ENCODE data around the gene JADE1. TPM values are rescaled to one million over a fixed set of nuclear protein-coding genes. Genes with fewer than 3 reads are reported as not detected.

JADE1 gene
- total RNA-seq, 1 experiment from 2014 or later = 39.3 TPM

GRCh38 chr4:128841402-128841801 lies 31.9 kb downstream of the JADE1 start:
- Histone ChIP-seq H3K4me1 (ENCODE audit: insufficient read depth, low read length, poor library complexity, severe bottlenecking) (peaks cover 11% of the 10 kb centered on the region), H3K27me3 (replicated peaks; ENCODE audit: insufficient read depth, low read depth, low read length, poor library complexity) (no peaks in the 10 kb centered on the region), H3K36me3 (ENCODE audit: insufficient read depth, low read length, poor library complexity, severe bottlenecking) (peaks cover 40% of the 10 kb centered on the region), H3K9me3 (ENCODE audit: low read depth, low read length, poor library complexity, severe bottlenecking) (no peaks in the 10 kb centered on the region), H3K27ac (ENCODE audit: low read depth, low read length, poor library complexity, severe bottlenecking) (no peak overlapping the region), H3K4me3 (ENCODE audit: low read depth, low read length, poor library complexity, severe bottlenecking) (no peak overlapping the region)
- intact Hi-C loops (cut with micrococcal nuclease; ENCODE audit: unreplicated experiment) = no loop called here
- CTCF ChIA-PET = no interaction called here
- DNase-seq (ENCODE audit: low spot score) = no peak
- TF ChIP-seq CTCF (conservative IDR thresholded peaks at IDR 0.05; ENCODE audit: low read depth, low read length) (no peak), EZH2 (IDR thresholded peaks at IDR 0.05; ENCODE audit: borderline replicate concordance, low read depth, low read length, poor library complexity, severe bottlenecking) (no peak)
- BruUV-seq (replicated peaks) = no TSS peak
- POLR2A ChIA-PET (ENCODE audit: low non-redundant PET) = no interaction called here

GRCh38 chr4:128844931-128845330 lies 35.4 kb downstream of the JADE1 start:
- TF ChIP-seq EZH2 (IDR thresholded peaks at IDR 0.05; ENCODE audit: borderline replicate concordance, low read depth, low read length, poor library complexity, severe bottlenecking) (no peak), CTCF (conservative IDR thresholded peaks at IDR 0.05; ENCODE audit: low read depth, low read length) (no peak)
- H3K36me3 ChIP-seq (ENCODE audit: insufficient read depth, low read length, poor library complexity, severe bottlenecking) = peaks cover 53% of the 10 kb centered on the region
- no peak overlapping the region for H3K4me3 ChIP-seq (ENCODE audit: low read depth, low read length, poor library complexity, severe bottlenecking)
- CTCF ChIA-PET = no interaction called here
- DNase-seq (ENCODE audit: low spot score) = no peak
- no peak overlapping the region for H3K27ac ChIP-seq (ENCODE audit: low read depth, low read length, poor library complexity, severe bottlenecking)
- POLR2A ChIA-PET (ENCODE audit: low non-redundant PET) = no interaction called here
- no peaks in the 10 kb centered on the region for H3K27me3 ChIP-seq (replicated peaks; ENCODE audit: insufficient read depth, low read depth, low read length, poor library complexity)
- intact Hi-C loops (cut with micrococcal nuclease; ENCODE audit: unreplicated experiment) = no loop called here
- no TSS peak for BruUV-seq (replicated peaks)
- no peaks in the 10 kb centered on the region for H3K9me3 ChIP-seq (ENCODE audit: low read depth, low read length, poor library complexity, severe bottlenecking)
- peaks cover under 1% of the 10 kb centered on the region for H3K4me1 ChIP-seq (ENCODE audit: insufficient read depth, low read length, poor library complexity, severe bottlenecking)

- POLR2A ChIA-PET (ENCODE audit: low non-redundant PET) = no interaction called here
- Histone ChIP-seq H3K27ac (ENCODE audit: low read depth, low read length, poor library complexity, severe bottlenecking) (no peak overlapping the region), H3K4me3 (ENCODE audit: low read depth, low read length, poor library complexity, severe bottlenecking) (no peak overlapping the region), H3K4me1 (ENCODE audit: insufficient read depth, low read length, poor library complexity, severe bottlenecking) (no peaks in the 10 kb centered on the region), H3K9me3 (ENCODE audit: low read depth, low read length, poor library complexity, severe bottlenecking) (no peaks in the 10 kb centered on the region), H3K36me3 (ENCODE audit: insufficient read depth, low read length, poor library complexity, severe bottlenecking) (peaks cover 64% of the 10 kb centered on the region), H3K27me3 (replicated peaks; ENCODE audit: insufficient read depth, low read depth, low read length, poor library complexity) (no peaks in the 10 kb centered on the region)
- CTCF ChIA-PET = no interaction called here
- no TSS peak for BruUV-seq (replicated peaks)
- TF ChIP-seq CTCF (conservative IDR thresholded peaks at IDR 0.05; ENCODE audit: low read depth, low read length) (no peak), EZH2 (IDR thresholded peaks at IDR 0.05; ENCODE audit: borderline replicate concordance, low read depth, low read length, poor library complexity, severe bottlenecking) (no peak)
- no peak for DNase-seq (ENCODE audit: low spot score)
- intact Hi-C loops (cut with micrococcal nuclease; ENCODE audit: unreplicated experiment) = no loop called here
Observed at GRCh38 chr4:128846063-128846462, 36.6 kb downstream of the JADE1 start.

Data from A673 (cell line).